ENCODE data around the gene RCN1.

- TF ChIP-seq CTCF (IDR thresholded peaks at IDR 0.05; ENCODE audit: low read depth, low read length) = no peak
- no peak for TF ChIP-seq EZH2phosphoT487 (IDR thresholded peaks at IDR 0.05; ENCODE audit: low read depth)
These were observed at the start of gene RCN1 for GRCh38 chr11:32090545-32091370.

All from OCI-LY3 (cell line).